Endothelial cell of umbilical vein (primary cell): Measurements from ENCODE around the gene SPRR3.

Experiments used
- EZH2 ChIP-seq: IDR thresholded peaks from 2 replicates; pipeline ENCODE4 v1.6.1; 2012; ENCODE audit warnings: borderline replicate concordance, low read depth, mild to moderate bottlenecking, moderate library complexity, low read length, inconsistent platforms; ENCODE audit not compliant: severe bottlenecking
- MYC ChIP-seq: IDR thresholded peaks from one replicate; pipeline ENCODE4 v1.6.1; 2011; ENCODE audit warnings: mild to moderate bottlenecking, low read depth, low read length
- POLR2A ChIP-seq: IDR thresholded peaks from 2 replicates; pipeline ENCODE4 v1.6.1; 2012; ENCODE audit warnings: low read depth, mild to moderate bottlenecking, control low read depth, low read length
- TF ChIP-seq, protein P1 (sequence below), 2 donors: IDR thresholded peaks; 1 replicate in 1 of 2; 2 replicates in 1 of 2; pipeline ENCODE4 v1.5.1; 2011; ENCODE audit warnings: low read length in 2 of 2, mild to moderate bottlenecking in 2 of 2, moderate library complexity in 2 of 2, control low read depth in 1 of 2, inconsistent platforms in 1 of 2, low read depth in 1 of 2; ENCODE audit not compliant: insufficient read depth in 1 of 2; ENCODE audit errors: extremely low read depth in 1 of 2

GRCh38 chr1:152986578-152986977 is 15.0 kb upstream of the SPRR3 start:
- no peak for TF ChIP-seq MYC
- TF ChIP-seq, protein P1, sequence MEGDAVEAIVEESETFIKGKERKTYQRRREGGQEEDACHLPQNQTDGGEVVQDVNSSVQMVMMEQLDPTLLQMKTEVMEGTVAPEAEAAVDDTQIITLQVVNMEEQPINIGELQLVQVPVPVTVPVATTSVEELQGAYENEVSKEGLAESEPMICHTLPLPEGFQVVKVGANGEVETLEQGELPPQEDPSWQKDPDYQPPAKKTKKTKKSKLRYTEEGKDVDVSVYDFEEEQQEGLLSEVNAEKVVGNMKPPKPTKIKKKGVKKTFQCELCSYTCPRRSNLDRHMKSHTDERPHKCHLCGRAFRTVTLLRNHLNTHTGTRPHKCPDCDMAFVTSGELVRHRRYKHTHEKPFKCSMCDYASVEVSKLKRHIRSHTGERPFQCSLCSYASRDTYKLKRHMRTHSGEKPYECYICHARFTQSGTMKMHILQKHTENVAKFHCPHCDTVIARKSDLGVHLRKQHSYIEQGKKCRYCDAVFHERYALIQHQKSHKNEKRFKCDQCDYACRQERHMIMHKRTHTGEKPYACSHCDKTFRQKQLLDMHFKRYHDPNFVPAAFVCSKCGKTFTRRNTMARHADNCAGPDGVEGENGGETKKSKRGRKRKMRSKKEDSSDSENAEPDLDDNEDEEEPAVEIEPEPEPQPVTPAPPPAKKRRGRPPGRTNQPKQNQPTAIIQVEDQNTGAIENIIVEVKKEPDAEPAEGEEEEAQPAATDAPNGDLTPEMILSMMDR (IDR thresholded peaks at IDR 0.05; ENCODE audit: extremely low read depth in 1 of 2, insufficient read depth in 1 of 2, low read depth in 1 of 2, low read length in 2 of 2), result no peak
- no peak for TF ChIP-seq EZH2
- no peak for TF ChIP-seq POLR2A
